HCEC 1CT (cell line): Measurements from ENCODE around the gene ZNF212.
"Not testable (repeated sequence)": the region's sequence is repeated elsewhere in the genome, so short reads cannot be mapped to it uniquely, and the experiment has no call there.

Source experiments
- DNase-seq: peaks from one replicate; pipeline ENCODE4 v3.0.0-alpha.2; 2017

Gene ZNF212

DNA sequence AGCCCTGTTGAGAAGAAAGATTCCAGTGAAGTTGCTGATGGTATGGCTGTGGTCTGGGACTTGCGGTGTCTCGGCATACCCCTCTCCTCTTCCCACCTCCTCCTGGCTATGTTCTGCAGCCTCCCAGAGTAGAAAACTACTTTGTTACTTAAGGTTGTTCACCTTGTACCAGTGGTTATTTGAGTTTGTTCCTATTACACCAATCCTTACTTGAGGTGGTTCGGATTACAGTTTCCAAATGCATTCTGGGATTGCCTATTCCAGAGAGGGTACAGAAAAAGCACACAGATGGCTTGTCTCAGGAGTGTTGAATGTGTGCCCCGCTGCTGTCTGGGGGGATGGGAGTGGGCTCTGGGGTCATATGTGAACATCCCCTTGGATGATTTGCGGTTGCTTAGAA is 15.7 kb downstream of the ZNF212 start:
- DNase-seq = no peak

DNA sequence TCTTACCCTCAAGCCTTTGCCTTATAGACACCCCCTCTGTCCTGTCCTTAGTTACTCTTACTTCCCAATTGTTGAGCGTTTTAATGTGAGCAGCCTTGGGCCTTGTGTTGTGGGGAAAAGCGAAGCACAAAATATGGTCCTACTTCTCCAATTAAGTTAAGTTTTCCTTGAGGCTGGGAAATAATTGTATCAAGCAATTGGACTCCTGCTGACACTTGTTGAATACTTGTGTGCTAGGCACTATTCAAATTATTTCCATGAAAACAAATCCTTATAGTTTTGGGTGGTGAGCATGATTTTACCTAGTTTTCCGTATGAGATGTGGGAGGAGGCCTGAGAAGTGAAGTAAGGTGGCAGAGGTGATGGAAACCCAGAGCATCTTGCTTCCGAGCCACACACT is 17.1 kb downstream of the ZNF212 start:
- DNase-seq = no peak

DNA sequence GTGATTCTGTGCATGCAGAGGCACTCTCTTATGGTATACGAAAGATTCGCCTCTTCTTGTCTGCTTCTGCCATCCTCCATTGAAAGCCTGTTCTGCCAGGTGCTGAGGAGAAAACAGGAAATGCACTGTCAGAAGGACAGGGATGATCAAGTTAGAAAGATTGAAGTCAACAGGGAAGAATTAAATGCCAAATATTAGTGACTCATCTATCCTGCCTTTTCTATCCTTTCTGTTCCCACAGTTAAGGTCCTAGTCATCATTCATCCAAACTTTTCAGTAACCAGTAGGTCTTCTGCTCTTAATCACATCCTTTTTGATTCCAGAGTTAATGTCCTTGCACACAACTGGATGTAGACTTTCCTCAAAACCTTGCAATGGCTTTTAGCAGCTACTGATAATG is 17.7 kb downstream of the ZNF212 start:
- DNase-seq = peak; percentile 54

DNA sequence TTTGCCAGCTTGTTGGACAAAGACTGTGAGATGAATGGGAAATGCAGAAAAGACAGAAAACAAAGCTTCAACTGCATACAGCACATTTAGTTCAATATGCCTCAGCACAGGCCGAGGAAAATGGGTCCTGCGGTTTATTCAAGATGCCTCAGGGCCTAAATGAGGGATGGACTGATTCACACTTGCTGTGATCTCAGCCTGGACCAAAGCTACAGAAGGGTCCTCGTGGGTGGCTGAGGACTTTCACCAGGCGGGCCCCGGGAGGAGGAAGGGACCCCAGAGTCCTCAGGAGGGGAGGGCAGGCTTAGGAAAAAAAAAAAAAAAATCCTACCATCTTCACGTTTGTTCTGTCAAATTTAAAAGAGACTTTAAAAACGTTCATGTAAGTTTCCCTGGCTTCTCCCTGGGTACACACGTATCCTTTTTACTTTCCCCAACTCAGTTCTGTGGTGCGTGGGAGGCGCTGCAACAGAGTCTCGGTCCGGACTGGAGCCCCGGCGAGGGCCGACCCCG is 21.9 kb downstream of the ZNF212 start:
- DNase-seq = peak; percentile 29

DNA sequence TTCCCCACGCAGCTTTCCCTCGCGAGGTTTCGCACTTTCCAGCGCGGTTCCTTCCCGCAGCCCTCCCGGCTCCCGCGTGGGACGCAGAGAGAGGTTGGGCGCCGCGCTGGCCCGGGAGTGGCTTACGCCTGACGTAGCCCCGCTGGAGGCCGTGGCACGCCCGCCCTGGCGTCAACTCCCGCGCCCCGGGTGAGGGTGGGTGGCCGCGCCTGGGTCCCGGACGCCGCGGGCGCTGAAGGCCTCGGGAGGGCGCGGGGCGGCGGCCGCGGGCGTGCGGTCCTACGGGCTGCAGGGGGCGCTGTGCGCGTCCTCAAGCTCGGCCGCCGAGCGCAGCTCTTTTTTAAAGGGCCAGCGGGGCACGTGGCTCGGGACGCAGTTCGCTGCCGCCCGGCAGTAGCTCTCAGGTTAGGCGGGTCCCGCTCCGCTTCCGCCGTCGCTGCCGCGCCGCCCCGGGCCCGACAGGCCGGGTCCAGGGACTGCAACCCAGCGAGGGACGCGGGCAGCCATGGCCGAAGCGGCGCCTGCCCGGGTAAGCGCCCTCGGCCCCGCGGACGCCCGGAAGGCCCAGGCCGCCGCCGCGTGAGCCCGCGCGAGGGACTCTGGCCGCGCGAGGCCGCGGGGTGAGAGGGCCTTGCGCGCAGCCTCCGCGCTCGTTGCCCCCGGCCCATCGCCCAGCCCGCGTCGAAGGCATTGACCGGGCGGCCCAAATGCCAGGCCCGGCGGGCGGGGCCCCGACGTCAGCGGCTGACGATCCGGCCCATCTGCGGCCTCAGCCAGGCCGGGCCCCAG is 22.6 kb downstream of the ZNF212 start, which contains the start of gene ZNF783:
TSS of gene ZNF783 (plus strand) at position 368 of the 789 bp plus-strand sequence. CDS start at position 506, 138 bp downstream.
- DNase-seq = peak; percentile 85

DNA sequence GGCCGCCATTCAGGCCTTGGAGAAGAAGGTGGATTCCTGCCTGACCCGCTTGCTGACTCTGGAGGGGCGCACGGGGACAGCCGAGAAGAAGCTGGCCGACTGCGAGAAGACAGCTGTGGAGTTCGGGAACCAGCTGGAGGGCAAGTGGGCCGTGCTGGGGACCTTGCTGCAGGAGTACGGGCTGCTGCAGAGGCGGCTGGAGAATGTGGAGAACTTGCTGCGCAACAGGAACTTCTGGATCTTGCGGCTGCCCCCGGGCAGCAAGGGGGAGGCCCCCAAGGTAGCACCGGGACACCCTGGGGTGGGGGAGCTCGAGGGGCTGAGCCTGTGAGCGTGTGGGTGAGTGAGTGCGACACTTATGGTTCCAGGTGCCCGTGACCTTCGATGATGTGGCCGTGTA is 27.0 kb downstream of the ZNF212 start:
- no peak for DNase-seq

DNA sequence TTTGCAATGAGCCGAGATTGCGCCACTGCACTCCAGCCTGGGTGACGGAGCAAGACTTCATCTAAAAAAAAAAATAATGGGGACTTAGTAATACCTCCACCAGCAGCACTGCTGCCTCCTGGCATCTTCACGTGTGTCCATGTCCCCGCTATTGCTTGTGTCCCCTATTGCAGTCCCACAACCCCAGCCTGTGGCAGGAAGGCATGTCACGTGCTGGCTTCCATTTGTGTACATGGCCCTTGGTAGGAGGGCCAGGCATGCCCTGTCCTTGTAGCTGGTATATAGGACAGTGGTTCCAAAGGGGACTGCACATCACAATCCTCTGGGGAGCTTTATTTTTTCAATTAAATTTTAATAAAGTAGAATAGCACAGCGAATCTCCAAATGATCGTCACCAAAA is 28.3 kb downstream of the ZNF212 start:
- DNase-seq = no peak

DNA sequence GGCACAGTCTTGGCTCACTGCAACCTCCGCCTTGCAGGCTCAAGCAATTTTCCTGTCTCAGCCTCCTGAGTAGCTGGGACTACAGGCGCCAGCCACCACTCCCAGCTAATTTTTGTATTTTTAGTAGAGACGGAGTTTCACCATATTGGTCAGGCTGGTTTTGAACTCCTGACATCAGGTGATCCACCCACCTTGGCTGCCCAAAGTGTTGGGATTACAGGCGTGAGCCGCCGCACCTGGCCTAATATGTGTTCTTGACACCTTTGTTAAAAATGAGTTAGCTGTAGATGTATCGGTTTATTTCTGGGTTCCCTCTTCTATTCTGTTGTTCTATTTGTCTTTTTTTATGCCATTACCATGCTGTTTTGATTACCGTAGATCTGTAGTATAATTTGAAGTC is 35.0 kb downstream of the ZNF212 start:
- not testable (repeated sequence) for DNase-seq

DNA sequence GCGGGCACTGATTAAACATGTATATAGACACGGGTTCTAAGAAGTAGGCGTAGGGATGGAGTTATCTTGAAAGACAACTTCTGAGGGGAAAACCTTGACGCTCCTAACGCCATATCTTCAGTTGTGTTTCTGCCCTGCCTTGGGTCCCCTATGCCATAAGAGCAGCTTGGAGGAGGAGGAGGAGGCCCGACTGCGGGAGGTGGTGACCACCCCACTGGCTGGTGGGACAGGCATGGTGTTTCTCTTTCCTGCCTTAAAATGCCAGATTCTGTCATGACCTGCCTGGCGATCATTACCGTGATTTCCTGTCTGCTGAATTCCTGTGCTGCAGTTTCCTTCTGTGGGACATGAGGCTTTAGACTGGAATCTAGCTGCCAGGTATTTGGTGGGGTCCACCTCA is 38.4 kb downstream of the ZNF212 start:
- DNase-seq = no peak

DNA sequence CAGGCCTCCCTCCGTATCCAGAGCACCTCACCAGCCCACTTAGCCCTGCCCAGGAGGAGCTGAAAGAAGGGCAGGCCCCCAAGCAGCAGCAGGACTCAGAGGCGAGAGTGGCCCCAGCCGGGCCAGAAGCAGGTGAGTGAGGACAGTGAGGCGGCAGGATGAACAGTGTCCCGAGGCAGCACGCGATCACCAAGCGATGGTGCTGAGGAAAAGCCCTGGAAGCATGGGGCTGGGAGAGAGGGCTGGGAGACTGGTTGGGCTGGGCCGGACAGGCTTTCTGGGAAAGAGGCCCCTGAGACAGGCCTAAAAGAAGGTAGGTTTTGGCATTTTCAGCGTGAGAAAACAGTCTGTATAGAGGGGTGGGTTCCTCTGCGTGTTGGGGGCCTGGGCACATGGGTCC is 38.9 kb downstream of the ZNF212 start:
- no peak for DNase-seq

DNA sequence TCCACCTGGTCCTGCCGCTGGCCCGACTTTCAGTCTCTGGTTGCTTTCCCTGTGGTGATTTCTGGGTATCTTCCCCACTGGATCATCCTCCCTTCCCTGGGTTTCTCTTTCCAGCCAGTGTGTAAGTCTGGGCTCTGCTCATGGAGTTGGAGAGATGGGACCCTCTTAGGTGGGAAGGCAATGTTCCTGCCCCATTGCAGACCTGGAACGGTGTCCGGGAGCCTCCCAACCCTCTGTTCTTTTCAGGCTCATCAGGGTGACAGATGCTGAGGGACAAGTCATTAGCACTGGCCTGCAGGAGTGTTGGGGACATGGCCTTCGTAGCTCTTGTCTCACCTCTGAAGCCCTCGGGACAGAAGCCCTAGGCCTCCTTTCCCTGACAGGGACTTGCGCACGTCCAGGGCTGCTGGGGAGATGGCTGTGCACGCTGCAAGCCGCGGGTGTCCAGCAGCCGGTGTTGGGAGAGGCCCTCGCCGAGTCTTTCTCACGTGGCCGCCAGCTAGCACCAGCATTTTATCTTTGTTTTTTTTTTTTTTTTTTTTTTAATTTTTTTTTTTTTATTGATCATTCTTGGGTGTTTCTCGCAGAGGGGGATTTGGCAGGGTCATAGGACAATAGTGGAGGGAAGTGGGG is 39.8 kb downstream of the ZNF212 start:
- no peak for DNase-seq

DNA sequence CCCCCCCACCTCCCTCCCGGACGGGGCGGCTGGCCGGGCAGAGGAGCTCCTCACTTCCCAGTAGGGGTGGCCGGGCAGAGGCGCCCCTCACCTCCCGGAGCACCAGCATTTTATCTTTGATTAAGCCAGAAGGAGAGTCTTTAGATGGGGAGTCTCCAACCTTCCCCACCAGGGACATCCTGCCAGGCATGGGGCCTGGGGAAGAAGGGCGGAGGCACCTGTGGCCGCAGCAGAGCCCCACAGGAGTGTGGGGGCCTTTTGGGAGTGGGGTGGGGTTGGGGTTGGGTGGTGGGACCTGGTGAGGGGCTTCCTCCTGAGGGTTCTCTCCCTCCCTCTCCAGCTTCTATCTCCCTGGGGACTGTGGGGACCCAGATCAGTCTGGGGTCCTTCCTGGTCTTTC is 40.7 kb downstream of the ZNF212 start:
- DNase-seq = no peak

DNA sequence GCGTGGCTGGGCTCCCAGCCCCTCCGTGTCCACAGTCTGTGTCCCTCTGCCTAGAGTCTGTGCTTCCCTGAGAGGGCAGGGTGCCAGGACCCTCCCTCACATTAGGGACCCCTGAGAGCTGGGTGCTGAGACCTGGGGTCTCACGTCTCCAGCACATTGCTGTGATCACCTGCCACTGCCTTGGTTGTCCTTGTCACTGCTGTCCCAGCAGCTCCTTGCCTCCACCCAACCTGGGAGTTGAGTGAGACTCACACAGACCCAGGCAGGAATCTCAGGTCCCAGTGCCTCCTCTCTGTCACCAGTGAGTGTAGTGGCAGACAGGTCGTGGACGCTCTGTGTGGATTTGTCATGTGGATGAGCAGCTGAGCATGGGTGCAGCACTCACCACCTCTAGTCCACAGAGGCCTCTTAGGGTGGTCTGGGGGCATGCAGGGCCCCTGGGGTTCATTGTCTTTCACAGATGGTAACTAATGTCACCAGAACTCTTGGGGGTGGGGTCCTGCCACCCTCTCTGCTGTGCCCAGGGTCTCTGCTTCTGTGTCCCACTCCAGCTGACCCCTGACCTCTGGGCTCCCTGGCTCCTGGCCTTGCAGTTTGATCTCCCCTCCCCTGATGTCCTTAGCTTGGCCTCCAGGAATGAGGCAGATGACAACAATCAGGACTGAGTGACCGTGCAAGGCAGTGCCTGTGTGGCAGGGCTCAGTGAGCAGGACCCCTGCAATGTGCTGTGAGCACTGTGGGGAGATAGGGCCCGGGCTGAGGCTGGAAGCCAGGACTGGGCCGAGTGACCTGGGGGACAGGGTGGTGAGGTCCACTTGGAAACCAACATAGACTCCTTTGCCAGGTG is 41.4 kb downstream of the ZNF212 start:
- no peak for DNase-seq

DNA sequence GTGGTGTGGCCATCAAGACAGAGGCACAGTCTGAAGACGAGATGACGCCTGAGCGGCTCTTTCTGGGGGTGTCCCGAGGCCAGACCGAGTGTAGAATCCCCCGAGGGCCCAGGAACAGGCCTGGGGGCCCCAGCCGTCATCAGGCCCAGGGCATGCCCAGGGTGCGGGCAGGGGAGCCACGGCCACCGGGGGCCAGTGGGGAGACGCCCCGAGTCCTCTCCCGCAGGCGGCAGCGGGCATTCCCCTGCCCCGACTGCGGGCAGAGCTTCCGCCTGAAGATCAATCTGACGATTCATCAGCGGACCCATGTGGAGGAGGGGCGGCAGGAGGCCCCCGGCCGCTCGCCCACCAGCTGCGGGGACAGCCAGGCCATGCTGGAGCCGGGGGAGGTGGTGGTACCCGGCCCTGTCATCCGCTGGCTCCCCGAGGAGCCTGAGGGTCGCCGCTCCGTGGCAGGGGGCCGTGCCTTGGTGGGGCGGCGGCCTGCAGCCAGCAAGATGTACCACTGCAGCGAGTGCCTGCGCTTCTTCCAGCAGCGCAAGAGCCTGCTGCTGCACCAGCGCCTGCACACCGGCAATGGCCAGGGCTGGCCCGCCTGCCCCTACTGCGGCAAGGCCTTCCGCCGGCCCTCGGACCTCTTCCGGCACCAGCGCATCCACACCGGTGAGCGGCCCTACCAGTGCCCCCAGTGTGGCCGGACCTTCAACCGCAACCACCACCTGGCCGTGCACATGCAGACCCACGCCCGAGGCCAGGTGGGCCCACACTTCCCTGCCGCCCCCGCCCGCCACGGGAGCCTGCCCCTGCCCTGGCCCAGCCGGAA is 42.3 kb downstream of the ZNF212 start:
- no peak for DNase-seq

DNA sequence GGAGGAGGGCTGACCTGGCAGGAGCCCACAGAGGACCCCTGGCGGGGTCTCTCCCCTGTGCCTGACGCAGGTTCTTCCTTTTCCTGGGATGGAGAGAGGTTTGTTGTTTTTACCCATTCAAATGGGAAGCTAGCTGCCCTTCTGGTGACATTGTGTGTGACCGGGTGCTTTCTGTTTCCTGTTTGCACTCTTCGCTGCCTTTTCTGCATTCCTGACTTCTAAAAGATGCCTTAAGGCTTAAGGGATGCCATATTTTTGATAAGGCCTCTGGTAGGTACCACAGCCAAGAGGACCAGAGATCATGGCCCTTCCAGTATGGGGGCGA is 42.8 kb downstream of the ZNF212 start:
- DNase-seq = no peak

DNA sequence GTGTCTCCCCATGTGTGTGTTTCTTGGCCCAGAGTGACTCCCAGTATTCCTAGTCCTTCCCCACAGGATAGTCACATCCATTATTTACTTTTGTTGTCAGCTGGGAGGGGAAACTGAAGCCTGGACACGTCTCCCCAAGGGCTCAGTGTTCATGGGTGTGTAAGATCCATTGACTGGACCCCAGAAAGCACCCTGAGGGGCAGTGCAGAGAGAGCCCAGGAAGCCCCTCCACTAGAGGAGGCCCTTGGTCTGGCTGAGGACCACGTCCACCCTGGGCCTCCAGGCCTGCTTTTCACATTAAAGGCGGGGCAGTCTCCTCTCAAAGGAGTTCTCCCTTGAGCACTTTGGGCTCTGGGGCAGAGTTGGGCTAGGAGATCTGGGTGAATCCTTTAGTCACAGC is 43.9 kb downstream of the ZNF212 start:
- DNase-seq = no peak

DNA sequence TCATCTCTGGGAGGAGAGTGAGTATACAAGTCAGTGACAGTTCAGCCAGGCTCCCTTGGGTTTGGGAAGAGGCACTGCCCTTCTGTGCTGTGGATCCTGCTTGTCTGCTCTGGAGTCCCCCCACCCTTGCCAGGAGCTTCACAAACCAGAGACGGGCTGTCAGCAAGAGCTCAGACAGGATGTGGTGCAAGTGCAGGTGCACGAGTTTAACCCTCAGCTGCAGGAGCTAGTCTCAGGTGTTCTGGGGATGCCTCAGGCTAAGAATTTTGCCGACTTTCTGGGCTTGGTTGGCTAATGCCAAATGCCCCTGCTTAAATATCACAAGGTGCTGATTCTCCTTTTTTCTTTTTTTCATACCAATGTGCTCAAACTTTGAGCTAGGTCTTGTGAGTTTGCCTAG is 44.9 kb downstream of the ZNF212 start:
- no peak for DNase-seq

DNA sequence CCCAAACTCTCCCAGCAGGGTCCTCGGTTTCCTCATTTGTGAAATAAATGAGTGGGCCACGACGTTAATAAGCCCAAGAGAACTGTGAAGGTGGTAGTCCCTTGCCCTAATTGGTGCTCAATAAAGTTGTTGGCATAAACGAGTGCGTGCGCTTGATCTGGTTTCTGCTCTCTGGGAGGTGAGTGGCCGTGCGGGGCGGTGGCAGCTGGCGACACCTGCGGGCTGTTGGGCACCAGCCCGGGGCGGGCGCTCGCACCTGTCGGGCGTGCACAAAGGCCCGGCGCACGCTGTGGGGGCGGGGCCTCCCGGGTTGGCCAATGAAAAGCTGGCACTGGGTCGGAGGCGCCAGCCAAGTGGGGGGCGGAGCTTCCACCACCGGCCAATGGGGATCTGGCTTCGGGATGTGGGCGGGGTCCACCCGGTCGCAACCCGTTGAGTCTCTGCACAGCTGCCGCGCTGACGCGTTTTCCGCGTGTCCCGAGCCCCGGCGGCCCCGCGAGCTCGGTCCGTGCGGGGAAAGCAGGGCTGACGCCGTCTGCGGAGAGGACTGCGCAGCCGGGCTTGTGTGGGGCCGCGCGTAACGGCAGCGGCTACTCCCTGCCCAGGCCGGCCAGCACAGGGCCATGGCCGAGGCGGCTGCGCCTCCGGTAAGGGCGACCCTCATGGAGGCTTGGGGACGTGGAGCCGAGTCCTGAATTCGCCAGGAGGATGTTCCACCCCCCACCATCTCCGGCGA is 45.6 kb downstream of the ZNF212 start:
- peak; percentile 44 for DNase-seq

DNA sequence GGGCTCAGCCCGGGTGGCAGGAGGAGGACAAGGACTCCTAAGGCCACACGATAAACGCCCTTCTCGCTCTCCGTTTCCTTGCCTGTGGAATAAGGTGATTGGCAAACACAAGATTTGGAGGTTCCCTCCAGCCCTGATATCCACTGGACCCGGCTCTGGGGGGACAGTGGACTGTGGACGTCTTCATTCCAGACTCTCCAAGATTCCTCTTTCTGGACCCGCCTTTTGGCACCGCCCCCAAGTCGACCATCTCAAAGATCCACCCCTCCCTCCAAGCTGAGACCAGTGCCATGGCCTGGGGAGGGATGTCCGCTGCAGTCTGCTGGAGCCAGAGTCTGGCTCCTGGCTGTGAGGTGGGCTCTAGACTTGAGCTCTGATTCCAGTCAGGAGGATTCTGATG is 46.2 kb downstream of the ZNF212 start:
- no peak for DNase-seq

DNA sequence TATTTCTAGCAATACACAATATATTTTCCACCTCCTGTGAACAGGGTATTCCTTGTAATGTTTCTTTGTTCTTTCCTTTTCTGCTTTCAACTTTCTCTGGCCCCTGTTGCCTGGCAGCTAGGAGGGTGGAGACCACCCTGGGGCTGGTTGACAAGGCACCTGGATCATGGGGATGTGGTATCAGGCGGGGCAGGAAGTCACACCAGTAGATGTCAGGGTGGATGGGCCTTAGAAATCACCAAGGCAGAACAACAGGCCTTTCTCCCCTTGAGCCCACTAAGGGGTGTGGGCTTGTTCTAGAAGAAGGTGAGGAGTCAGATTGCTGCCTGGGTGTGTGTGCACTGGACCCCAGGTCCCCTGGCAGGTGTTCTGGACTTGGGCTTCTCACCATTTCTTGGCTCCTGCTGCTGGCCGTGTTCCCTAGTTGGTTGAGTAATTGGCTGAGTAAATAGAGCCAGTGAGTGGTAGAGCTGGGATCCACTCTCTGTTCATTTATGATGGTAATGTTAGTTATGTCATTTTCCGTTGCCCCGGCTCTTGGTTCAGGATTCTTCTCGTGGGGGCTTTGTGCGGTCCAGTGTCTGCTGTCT is 47.5 kb downstream of the ZNF212 start:
- no peak for DNase-seq

DNA sequence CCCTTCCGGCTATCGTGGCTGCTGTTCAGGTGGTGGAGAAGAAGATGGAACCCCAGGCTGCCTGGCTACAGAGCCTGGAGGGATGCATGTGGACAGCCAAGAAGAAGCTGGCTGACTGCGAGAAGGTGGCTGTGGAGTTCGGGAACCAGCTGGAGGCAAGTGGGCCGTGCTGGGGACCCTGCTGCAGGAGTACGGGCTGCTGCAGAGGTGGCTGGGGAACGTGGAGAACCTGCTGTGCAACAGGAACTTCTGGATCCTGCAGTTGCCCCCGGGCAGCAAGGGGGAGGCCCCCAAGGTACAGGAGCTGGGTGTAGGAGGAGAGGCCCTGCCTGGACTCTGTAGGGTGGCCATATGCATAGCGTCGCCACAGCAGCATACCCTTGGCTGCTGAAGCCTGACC is 48.2 kb downstream of the ZNF212 start:
- DNase-seq = no peak

DNA sequence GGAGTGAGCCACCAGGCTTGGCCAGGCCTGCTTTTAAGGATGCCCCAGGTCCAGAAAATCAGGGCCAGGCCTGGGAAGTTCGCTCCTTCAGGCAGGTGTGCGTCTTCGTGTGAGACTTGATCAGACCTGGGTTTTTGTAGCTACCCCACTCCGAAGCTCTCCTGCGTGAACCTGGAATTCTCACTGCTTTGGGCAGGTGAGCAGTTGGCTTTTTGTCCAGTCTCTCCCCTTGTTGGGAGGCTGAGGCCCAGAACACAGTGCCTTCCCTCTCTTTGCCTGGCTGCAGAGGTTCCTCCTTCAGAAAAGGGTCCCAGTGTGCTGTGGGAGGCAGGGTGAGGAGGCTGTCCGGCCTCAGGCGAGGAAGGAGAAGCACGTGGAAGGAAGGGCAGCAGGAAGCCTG is 49.8 kb downstream of the ZNF212 start:
- no peak for DNase-seq
